Naive thymus-derived CD4-positive, alpha-beta T cell (primary cell): Measurements from ENCODE around the gene ZNF548. TPM values are rescaled to one million over a fixed set of nuclear protein-coding genes. Genes with fewer than 3 reads are reported as not detected.

Experiments used
- ATAC-seq: fragments of 150-1000 bp; cut with Tn5 transposase; 2 replicates; pipeline ENCODE4 v1.10.0; 2021; ENCODE audit warnings: mild to moderate bottlenecking, moderate library complexity
- CTCF ChIA-PET: fragments of 350-600 bp; sonication (Branson Sonifier 250); formaldehyde crosslinking; loops from one replicate; lab custom pipeline; 2021; ENCODE audit warnings: antibody characterized with exemption; lab: Charles Lee
- POLR2A ChIA-PET: fragments of 350-600 bp; sonication (Branson Sonifier 250); formaldehyde crosslinking; loops from one replicate; lab custom pipeline; 2021; ENCODE audit warnings: antibody characterized with exemption, inconsistent platforms; lab: Charles Lee
- DNase-seq, 9 donors: peaks; one replicate each; pipeline versions ENCODE4 v3.0.0 to v3.0.0-alpha.2; 2020 to 2022; ENCODE audit warnings: mixed read lengths in 1 of 9
- H3K27ac ChIP-seq: one replicate; pipeline ENCODE4 v1.7.0; 2013; ENCODE audit warnings: mild to moderate bottlenecking, low read depth, low read length, moderate library complexity
- H3K27me3 ChIP-seq, 2 donors: one replicate each; pipeline ENCODE4 v1.7.0; 2013; ENCODE audit warnings: low read length in 2 of 2, mild to moderate bottlenecking in 2 of 2, moderate library complexity in 2 of 2; ENCODE audit not compliant: control insufficient read depth in 2 of 2, insufficient read depth in 2 of 2
- H3K36me3 ChIP-seq, 3 experiments: 1 replicate in 2 of 3; 2 replicates in 1 of 3; pipeline ENCODE4 v1.7.0; 2013; ENCODE audit warnings: low read length in 3 of 3, mild to moderate bottlenecking in 3 of 3, moderate library complexity in 1 of 3; ENCODE audit not compliant: insufficient read depth in 3 of 3, control insufficient read depth in 2 of 3
- H3K4me1 ChIP-seq, 2 donors: one replicate each; pipeline ENCODE4 v1.7.0; 2013; ENCODE audit warnings: low read length in 2 of 2, mild to moderate bottlenecking in 2 of 2, moderate library complexity in 1 of 2; ENCODE audit not compliant: control insufficient read depth in 2 of 2, insufficient read depth in 2 of 2
- H3K4me3 ChIP-seq: 2 replicates; pipeline ENCODE4 v1.7.0; 2013; ENCODE audit warnings: mild to moderate bottlenecking, low read length
- H3K9me3 ChIP-seq, 3 experiments: 1 replicate in 2 of 3; 2 replicates in 1 of 3; pipeline ENCODE4 v1.7.0; 2013; ENCODE audit warnings: low read length in 3 of 3; ENCODE audit not compliant: control insufficient read depth in 2 of 3
- H3K27ac Mint-ChIP-seq, 9 donors: one replicate each; pipeline ENCODE4 v1.8.0; 2020 to 2022; ENCODE audit warnings: mixed read lengths in 9 of 9, mild to moderate bottlenecking in 8 of 9, moderate library complexity in 5 of 9, inconsistent platforms in 2 of 9
- H3K27me3 Mint-ChIP-seq, 5 donors: one replicate each; pipeline ENCODE4 v1.8.0; 2021 to 2022; ENCODE audit warnings: mixed read lengths in 5 of 5, mild to moderate bottlenecking in 1 of 5
- H3K36me3 Mint-ChIP-seq, 5 donors: one replicate each; pipeline ENCODE4 v1.8.0; 2020 to 2022; ENCODE audit warnings: mixed read lengths in 5 of 5, mild to moderate bottlenecking in 3 of 5, inconsistent platforms in 1 of 5
- H3K4me1 Mint-ChIP-seq, 7 donors: one replicate each; pipeline ENCODE4 v1.8.0; 2020 to 2022; ENCODE audit warnings: mixed read lengths in 7 of 7, mild to moderate bottlenecking in 3 of 7, inconsistent platforms in 1 of 7
- H3K4me3 Mint-ChIP-seq, 10 donors: one replicate each; pipeline ENCODE4 v1.8.0; 2020 to 2022; ENCODE audit warnings: mild to moderate bottlenecking in 10 of 10, mixed read lengths in 10 of 10, moderate library complexity in 6 of 10, inconsistent platforms in 2 of 10
- H3K9me3 Mint-ChIP-seq, 11 donors: one replicate each; pipeline ENCODE4 v1.8.0; 2020 to 2022; ENCODE audit warnings: mixed read lengths in 11 of 11, mild to moderate bottlenecking in 4 of 11, inconsistent platforms in 1 of 11, moderate library complexity in 1 of 11
- intact Hi-C, 2 donors: fragments of 100-400 bp; cut with micrococcal nuclease; formaldehyde crosslinking; loops; one replicate each; pipeline ENCODE4 v1.15.1; 2023
- polyA plus RNA-seq, 2 donors: library from polyadenylated mRNA; unstranded; fragments of 300-500 nt; fragmentation: Illumina TruSeq; gene quantifications; one replicate each; pipeline ENCODE4 v1.2.3, GENCODE V29; 2021
- total RNA-seq, 6 experiments: library from RNA in 5 of 6; stranded (reverse) in 5 of 6; gene quantifications; 1 replicate in 5 of 6; 2 replicates in 1 of 6; pipeline ENCODE4 v1.2.3 and lab custom pipeline; 2021 to 2026

Gene ZNF548
- total and polyA plus RNA-seq, 7 experiments from 2014 or later: 16.2 to 115 (median 66.5) TPM

DNA sequence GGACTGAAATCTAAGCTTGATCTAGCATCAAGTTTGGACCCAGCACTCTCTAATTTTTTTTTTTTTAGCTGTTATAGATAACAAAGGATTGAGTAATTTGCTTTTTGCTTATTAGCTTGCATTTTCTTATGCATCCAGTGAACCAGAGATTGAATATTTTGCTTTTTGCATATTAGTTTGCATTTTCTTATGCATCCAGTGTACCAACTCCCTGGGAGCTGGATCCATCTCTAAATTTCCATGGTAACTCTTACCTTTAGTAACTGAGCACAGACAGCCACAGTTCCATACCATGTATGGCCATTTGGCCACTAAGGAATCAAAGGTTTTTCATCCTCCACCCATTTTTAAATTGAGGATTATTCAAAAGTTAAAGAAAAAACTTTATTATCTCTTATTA is 8.7 kb upstream of the ZNF548 start:
- H3K9me3 Mint-ChIP-seq: peaks cover 0 to 80% (median 45%) of the 10 kb centered on the region in 11 donors
- ChIA-PET POLR2A (no interaction called here), CTCF (no interaction called here)
- peaks cover 0 to 3% (median 0%) of the 10 kb centered on the region in 5 donors for H3K27me3 Mint-ChIP-seq
- intact Hi-C loops: loop anchor here in 1 of 2 donors (10.0 kb wide), 1 partner anchor 434 kb away; the partner anchor contains the start of gene ZNF552
- peaks cover 5 to 50% (median 20%) of the 10 kb centered on the region in 3 experiments for H3K9me3 ChIP-seq
- H3K4me1 ChIP-seq: no peaks in the 10 kb centered on the region
- H3K4me3 ChIP-seq: no peak overlapping the region
- DNase-seq (no peak), ATAC-seq (no peak)
- no peak overlapping the region for H3K27ac ChIP-seq
- no peak overlapping the region for H3K4me3 Mint-ChIP-seq
- H3K27ac Mint-ChIP-seq: no peak overlapping the region
- no peaks in the 10 kb centered on the region for H3K27me3 ChIP-seq
- H3K4me1 Mint-ChIP-seq: no peaks in the 10 kb centered on the region
- peaks cover 0 to 11% (median 5%) of the 10 kb centered on the region in 3 experiments for H3K36me3 ChIP-seq
- peaks cover 26 to 35% (median 32%) of the 10 kb centered on the region in 5 donors for H3K36me3 Mint-ChIP-seq

DNA sequence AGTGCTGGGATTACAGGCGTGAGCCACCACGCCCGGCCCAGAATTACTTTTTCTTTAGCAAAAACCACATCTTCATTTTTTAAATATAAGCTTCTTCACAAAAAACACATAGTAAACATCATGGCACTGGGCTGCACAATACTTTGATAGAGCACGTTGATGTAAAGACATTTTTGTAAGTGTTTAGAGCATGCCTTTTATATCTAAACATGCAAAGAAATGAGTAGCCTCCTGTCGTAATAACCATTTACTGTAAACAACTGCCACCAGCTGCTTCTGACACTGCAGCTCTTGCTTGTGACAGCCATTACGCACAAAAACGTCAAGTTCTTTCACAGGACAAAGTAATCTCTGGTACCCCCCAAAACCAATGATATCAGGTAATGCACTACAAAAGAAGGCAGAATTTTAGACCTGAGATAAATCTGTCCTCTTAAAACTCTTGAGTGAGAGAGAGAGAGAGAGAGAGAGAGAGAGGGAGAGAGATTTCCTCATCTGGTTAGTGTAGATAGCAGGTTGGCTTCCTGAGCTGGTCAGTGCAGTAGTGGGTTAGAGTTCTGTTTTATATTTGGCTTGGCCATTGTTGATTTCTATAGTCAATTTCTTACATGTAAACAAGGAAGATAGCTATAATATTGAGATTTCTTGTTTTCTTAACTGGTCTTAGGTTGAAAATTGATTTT is 6.7 kb upstream of the ZNF548 start:
- no peak overlapping the region for H3K4me3 Mint-ChIP-seq
- peaks cover 14 to 30% (median 16%) of the 10 kb centered on the region in 5 donors for H3K36me3 Mint-ChIP-seq
- peaks cover 0 to 1% (median 0%) of the 10 kb centered on the region in 3 experiments for H3K36me3 ChIP-seq
- no peaks in the 10 kb centered on the region for H3K4me1 Mint-ChIP-seq
- H3K4me3 ChIP-seq: no peak overlapping the region
- CTCF ChIA-PET: interaction anchor here (0.6 kb wide), 1 partner anchor 25 kb away, joined by 3 read pairs; no protein-coding TSS in a partner anchor
- ATAC-seq (no peak), DNase-seq (no peak)
- intact Hi-C loops: loop anchor here in 1 of 2 donors (10.0 kb wide), 1 partner anchor 432 kb away; the partner anchor contains the start of gene ZNF552
- no peaks in the 10 kb centered on the region for H3K4me1 ChIP-seq
- H3K27me3 Mint-ChIP-seq: peaks cover 0 to 3% (median 0%) of the 10 kb centered on the region in 5 donors
- H3K27me3 ChIP-seq: no peaks in the 10 kb centered on the region
- peaks cover 6 to 74% (median 32%) of the 10 kb centered on the region in 11 donors for H3K9me3 Mint-ChIP-seq
- POLR2A ChIA-PET: interaction anchor here (0.7 kb wide), 1 partner anchor 111 kb away, joined by 3 read pairs; no protein-coding TSS in a partner anchor
- peaks cover 5 to 30% (median 7%) of the 10 kb centered on the region in 3 experiments for H3K9me3 ChIP-seq
- no peak overlapping the region for H3K27ac Mint-ChIP-seq
- no peak overlapping the region for H3K27ac ChIP-seq

DNA sequence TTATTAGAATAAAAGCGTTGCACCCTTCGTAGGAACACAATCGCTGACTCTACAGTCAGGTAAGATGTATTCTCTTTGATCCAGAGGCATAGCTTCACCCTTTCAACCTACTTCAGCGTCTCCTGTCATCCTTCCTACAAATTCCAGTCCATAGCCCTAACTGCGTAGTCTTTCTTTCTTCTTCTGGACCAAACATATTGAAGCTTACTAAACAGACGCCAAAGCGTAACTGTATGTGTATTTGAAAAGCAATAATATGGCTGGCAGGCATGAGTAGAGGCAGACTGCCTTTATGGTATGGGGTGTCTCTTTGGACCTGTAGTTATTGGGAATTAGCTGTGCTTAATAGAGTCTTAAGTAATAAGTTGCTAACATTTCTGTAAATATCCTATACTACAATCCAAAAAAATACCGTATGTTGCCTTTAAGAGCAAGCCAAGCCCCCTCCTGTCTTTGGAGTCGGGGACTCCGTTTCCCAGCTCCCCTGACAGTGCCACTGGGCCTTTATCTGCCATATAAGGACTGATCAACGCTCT is 392 bp upstream of the ZNF548 start:
- peaks cover 0 to 9% (median 0%) of the 10 kb centered on the region in 3 experiments for H3K9me3 ChIP-seq
- no peak for DNase-seq
- H3K36me3 Mint-ChIP-seq: peaks cover 15 to 50% (median 46%) of the 10 kb centered on the region in 5 donors
- peaks cover 1 to 82% (median 26%) of the 10 kb centered on the region in 11 donors for H3K9me3 Mint-ChIP-seq
- intact Hi-C loops: loop anchor here (1.0 to 10.0 kb wide), 21 partner anchors 22 to 916 kb away; partner anchors contain the start of genes TRAPPC2B (in 2 of the 2), ZNF17 (in 2 of the 2), ZNF304 (in 2 of the 2) and ZNF417 (in 2 of the 2)
- peak overlapping the region; percentile 91 to 100 (median 97) for H3K27ac Mint-ChIP-seq
- H3K4me1 ChIP-seq: peaks cover 13 to 15% of the 10 kb centered on the region in 2 donors
- ATAC-seq: no peak
- peak overlapping the region; percentile 93 for H3K27ac ChIP-seq
- H3K27me3 Mint-ChIP-seq: no peaks in the 10 kb centered on the region
- no peaks in the 10 kb centered on the region for H3K27me3 ChIP-seq
- H3K36me3 ChIP-seq: peaks cover 0 to 16% (median 6%) of the 10 kb centered on the region in 3 experiments
- peak overlapping the region; percentile 89 to 100 (median 97) for H3K4me3 Mint-ChIP-seq
- peak overlapping the region; percentile 72 for H3K4me3 ChIP-seq
- H3K4me1 Mint-ChIP-seq: peaks cover 11 to 41% (median 27%) of the 10 kb centered on the region in 7 donors
- ChIA-PET CTCF (interaction anchor here (0.6 to 0.9 kb wide), 3 partner anchors 17 to 514 kb away, joined by 3 to 5 read pairs (median 4); partner anchors contain the start of gene ZNF304), POLR2A (interaction anchor here (0.7 to 2.0 kb wide), 14 partner anchors 21 to 985 kb away, joined by 3 to 10 read pairs (median 4); partner anchors contain the start of genes TRAPPC2B, ZNF17, ZNF274 and ZNF304)

DNA sequence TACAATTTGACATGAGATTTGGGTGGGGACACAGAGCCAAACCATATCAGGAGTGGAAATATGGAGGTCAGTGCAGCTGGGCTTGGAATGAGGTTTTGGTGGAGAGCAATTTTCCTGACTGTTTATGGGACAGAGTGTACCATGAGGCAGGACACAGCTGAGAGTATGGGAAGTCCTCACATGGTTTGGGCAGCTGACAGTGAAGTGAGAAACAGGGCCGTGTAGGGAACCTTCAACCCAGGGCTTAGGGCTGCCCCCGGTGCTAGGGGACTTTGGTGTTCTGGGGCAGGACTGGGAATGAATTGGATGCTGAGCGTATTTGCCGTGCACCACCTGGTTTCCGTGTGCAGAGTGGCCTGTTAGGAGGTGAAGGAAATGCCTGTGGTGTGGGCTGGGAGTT is 6.1 kb downstream of the ZNF548 start:
- peaks cover 2 to 4% of the 10 kb centered on the region in 2 donors for H3K4me1 ChIP-seq
- ChIA-PET POLR2A (no interaction called here), CTCF (no interaction called here)
- H3K27me3 ChIP-seq: no peaks in the 10 kb centered on the region
- H3K36me3 ChIP-seq: peaks cover 24 to 75% (median 27%) of the 10 kb centered on the region in 3 experiments
- Mint-ChIP-seq H3K4me3 (no peak overlapping the region), H3K27ac (peak overlapping the region in 1 of 9 donors; percentile 66), H3K4me1 (peaks cover 8 to 25% (median 14%) of the 10 kb centered on the region in 7 donors), H3K9me3 (peaks cover 33 to 98% (median 63%) of the 10 kb centered on the region in 11 donors), H3K36me3 (peaks cover 66 to 99% (median 93%) of the 10 kb centered on the region in 5 donors), H3K27me3 (no peaks in the 10 kb centered on the region)
- ATAC-seq (no peak), DNase-seq (no peak)
- no peak overlapping the region for H3K27ac ChIP-seq
- H3K4me3 ChIP-seq: no peak overlapping the region
- H3K9me3 ChIP-seq: peaks cover 0 to 56% (median 19%) of the 10 kb centered on the region in 3 experiments
- intact Hi-C loops: no loop called here

DNA sequence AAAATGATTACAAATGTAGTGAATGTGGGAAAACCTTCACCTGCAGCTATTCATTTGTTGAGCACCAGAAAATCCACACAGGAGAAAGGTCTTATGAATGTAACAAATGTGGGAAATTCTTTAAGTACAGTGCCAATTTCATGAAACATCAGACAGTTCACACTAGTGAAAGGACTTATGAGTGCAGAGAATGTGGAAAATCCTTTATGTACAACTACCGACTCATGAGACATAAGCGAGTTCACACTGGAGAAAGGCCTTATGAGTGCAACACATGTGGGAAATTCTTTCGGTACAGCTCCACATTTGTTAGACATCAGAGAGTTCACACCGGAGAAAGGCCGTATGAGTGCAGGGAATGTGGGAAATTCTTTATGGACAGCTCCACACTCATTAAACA is 9.2 kb downstream of the ZNF548 start:
- peak overlapping the region in 1 of 9 donors; percentile 33 for H3K27ac Mint-ChIP-seq

More for the DNA sequence above, 9.2 kb downstream of the ZNF548 start:
- Mint-ChIP-seq H3K27me3 (no peaks in the 10 kb centered on the region), H3K36me3 (peaks cover 65 to 90% (median 81%) of the 10 kb centered on the region in 5 donors), H3K9me3 (peaks cover 32 to 96% (median 66%) of the 10 kb centered on the region in 11 donors), H3K4me1 (peaks cover 0 to 10% (median 4%) of the 10 kb centered on the region in 7 donors), H3K4me3 (no peak overlapping the region)
- Histone ChIP-seq H3K27me3 (no peaks in the 10 kb centered on the region), H3K27ac (no peak overlapping the region), H3K4me1 (no peaks in the 10 kb centered on the region), H3K36me3 (peaks cover 24 to 67% (median 25%) of the 10 kb centered on the region in 3 experiments), H3K9me3 (peaks cover 0 to 69% (median 19%) of the 10 kb centered on the region in 3 experiments), H3K4me3 (no peak overlapping the region)
- ATAC-seq (no peak), DNase-seq (no peak)
- intact Hi-C loops: no loop called here
- ChIA-PET POLR2A (no interaction called here), CTCF (no interaction called here)
